ENCODE results near the gene SETBP1.

Gene SETBP1

DNA sequence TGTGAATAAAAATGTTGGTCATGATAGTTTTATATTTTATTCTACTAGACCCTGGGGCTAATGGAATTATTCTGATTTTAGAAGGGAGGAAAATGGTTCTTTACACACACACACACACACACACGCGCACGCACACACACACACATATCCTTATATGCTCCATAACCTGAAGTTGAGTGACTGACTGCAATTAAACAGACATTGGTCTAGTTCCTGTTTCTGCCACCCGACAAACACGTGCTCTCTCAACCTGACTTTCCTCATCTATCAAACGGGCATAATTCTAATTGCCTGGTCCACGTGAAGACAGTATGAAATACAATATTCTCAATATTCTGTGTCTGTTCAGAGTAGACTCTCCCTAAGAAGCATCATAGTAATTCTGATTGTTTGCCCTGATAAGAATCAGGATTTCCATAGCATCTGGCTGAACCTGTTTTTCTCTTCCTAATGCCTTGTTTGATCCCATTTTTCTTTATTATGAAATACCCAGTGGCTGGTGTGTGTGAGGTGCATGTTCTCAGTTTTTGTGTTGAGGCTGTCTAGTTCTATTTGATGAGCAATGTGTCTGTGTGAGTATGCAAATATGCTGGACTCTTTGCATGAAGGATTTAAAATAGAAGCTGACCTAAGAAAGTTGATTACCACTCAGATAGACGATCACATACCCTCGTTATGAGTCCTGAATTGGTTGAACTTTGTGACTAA lies 51.0 kb downstream of the SETBP1 start:
- DNase-seq (ENCODE audit: low read depth, low spot score): no peak

DNA sequence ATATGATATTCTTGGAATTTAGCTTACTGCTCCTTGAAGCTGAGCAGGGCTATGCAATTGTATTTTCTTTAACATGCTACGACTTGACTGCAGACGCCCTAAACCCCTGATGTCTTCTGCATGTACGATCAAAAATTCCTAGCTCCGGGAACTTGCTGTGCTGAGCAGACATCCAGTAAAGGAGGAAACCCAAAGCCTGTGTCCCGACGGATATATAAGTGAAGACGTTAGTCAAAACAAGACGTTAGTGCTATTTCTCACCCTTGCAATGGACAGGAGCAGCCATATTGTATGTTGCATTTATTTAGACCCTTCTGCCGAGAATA lies 51.5 kb downstream of the SETBP1 start:
- no peak for DNase-seq (ENCODE audit: low read depth, low spot score)

DNA sequence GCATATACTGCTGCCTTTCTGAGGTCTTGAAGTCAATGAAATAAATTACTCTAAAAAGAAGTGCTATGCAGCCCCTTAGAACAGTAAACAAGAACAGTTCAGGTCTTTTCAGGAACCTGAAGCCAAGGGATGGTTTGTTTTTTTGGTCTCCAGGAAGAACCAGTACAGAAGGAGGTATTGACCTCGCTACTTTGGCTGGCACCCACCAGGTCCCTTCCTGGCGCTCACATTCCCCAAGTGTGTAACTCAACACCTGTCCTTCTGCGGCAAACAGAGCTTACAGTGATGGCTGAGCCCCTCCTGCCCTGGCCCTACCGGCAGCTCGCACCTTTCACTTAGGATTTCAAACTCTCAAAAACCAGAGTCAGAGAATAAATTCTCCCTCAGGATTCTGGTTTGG lies 51.9 kb downstream of the SETBP1 start:
- DNase-seq (ENCODE audit: low read depth, low spot score): no peak

GRCh38 chr18:44733069-44733753 lies 52.5 kb downstream of the SETBP1 start:
- no peak for DNase-seq (ENCODE audit: low read depth, low spot score)

GRCh38 chr18:44733754-44734465 lies 53.2 kb downstream of the SETBP1 start:
- no peak for DNase-seq (ENCODE audit: low read depth, low spot score)

GRCh38 chr18:44735096-44735495 lies 54.4 kb downstream of the SETBP1 start:
- no peak for DNase-seq (ENCODE audit: low read depth, low spot score)

- no peak for DNase-seq (ENCODE audit: low read depth, low spot score)
Observed at GRCh38 chr18:44736664-44737380, 56.1 kb downstream of the SETBP1 start.

DNA sequence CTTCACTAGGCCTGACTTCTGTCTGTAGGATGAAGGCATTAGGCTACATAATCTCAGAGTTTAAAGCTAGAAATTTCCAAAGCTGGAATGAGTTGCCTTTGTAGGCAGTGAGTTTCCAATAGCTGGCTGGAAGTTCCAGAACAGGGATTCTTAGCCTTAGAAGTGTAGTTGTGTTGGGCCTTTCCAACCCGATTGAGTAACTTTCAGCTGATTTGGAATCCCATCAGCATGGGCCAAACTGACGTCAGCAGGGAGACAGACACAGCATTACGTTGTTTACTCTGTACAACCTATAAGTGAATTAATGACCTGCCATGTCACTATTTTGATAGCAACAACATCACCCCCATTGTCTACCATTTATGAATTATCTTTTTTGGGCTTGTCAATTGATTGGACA lies 56.9 kb downstream of the SETBP1 start:
- no peak for DNase-seq (ENCODE audit: low read depth, low spot score)

DNA sequence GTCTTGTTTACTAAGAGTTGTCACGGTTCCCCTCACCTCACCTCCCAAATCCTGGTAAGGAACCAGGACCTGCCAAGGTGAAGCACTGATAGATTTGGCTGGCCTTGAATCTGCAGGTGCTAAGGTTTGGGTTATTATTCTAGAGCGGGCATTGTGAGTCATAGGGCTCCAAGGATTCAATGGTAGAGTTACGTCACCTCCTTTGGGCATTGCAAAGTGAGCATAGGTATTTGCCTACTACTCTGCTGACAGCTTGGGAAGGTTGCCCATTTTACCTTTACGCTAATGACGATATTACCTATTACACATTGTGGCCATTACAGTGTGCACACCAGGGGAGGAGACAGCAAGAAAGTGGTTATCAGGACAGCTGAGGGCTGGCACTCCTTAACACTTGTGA lies 59.3 kb downstream of the SETBP1 start:
- DNase-seq (ENCODE audit: low read depth, low spot score): no peak

DNA sequence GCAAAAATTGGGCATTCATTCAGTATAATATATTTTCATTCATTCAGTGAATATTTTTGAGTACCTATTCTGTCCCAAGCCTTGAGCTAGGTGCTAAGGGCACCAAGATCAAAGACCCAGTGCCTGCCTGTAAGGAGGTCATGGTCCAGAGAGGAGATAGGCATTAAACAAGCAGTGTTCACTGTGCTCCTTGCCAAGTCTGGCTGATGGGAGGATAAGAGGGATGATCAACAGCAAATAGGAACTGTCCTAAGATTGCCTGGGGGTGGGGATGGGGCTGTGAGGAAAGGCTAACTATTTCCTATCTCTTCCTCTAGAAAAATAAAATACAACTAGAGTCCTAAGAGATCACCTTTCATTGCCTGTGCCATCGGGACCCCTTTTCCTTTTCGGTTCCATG lies 60.4 kb downstream of the SETBP1 start:
- DNase-seq (ENCODE audit: low read depth, low spot score): no peak

- no peak for DNase-seq (ENCODE audit: low read depth, low spot score)
Observed at GRCh38 chr18:44741511-44741910, 60.8 kb downstream of the SETBP1 start.

GRCh38 chr18:44742126-44742525 lies 61.4 kb downstream of the SETBP1 start:
- no peak for DNase-seq (ENCODE audit: low read depth, low spot score)

DNA sequence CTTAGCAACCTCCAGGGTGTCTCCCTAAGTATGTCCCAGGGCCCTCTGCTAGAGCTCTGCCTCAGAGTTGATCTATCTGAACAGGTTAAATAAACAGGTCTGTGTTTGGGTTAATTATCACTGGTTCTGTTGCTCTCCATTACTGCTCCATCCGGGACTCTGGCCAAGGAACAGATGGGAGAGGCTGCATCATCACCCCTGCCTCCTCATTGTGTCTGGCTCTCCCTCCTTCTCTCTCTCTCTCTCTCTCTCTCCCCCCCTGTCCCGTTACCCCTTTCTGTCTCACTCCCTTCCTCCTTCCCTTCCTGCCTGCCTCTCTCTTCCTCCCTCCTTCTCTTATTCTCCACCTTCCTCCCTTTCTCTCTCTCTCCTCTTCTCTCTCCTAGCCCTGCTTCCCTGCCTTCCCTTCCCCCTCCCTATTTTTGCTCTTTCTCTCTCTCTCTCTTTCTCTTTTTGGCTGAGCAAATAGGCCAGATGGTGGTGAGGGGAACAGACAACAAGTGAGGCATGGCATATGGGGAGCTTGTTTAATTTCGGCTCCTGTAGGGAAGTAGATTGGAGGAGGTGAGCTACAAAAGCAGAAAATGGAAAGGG lies 62.1 kb downstream of the SETBP1 start:
- DNase-seq (ENCODE audit: low read depth, low spot score): no peak

- DNase-seq (ENCODE audit: low read depth, low spot score): no peak
Observed at GRCh38 chr18:44743631-44744030, 62.9 kb downstream of the SETBP1 start.

DNA sequence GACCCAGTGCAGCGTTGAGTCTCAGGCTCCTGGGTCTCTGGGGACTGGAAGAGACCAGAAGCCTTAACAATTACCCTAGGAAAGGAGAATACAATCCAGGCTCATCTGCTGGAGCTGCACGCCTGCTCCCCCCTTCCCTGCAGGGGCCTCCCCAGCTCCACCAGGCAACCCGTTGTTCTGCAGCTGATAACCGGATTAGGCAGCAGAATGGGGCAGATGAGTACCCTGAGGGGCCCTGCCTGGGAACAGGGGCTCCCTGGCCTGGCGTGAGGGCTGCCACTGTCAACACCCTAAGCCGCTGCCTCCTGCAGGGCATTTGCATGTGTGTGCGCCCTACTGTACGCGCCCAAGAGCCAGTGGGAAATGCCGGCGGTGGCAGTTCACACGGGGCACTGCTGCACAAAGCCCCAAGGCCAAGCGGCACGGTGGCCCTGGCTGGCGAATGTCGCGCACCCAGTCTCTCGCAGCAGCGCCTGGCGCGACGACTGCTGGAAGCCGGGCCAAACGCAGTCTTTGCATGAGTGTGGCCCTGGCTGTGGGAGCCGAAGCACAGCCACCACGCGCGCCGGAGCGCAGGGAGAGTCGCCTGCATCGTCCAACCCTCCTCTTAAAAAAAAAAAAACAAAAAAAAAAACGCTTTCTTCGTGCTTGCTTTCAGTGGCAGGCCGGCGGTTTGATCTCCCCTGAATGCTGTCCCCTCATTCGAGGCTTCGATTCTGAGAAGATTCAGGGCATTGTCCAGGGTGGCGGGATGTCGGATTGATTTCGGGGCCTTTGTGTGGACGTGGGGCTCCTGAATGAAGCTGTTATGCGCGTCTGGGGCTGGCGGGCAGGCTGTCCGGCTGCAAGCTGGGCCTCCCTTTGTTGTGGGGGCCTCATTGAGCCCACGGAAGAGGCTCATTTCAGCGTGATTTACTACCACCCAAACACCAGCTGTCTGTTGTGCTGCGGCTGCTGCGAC lies 63.8 kb downstream of the SETBP1 start:
- DNase-seq (ENCODE audit: low read depth, low spot score): peak; percentile 69

GRCh38 chr18:44747157-44747556 lies 66.5 kb downstream of the SETBP1 start:
- DNase-seq (ENCODE audit: low read depth, low spot score): no peak

DNA sequence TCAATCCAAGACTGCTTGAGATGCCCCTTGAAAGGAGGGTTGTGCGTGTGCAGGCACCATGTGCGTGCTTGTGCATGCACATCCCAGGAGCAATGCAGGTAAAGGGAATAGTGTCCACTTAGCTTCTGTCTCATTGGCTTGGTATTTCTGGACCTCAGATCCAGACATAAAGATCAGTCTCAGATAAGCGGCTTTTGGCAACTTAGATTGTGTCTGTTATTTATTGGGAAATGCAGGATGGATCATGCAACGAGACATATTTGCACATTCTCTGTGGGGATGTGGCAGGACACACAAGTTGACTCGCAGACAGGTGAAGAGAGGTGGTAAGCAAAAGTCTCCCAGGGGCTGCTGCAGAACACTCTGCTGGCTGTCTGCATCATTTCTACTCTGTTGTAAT lies 67.9 kb downstream of the SETBP1 start:
- DNase-seq (ENCODE audit: low read depth, low spot score): no peak

- no peak for DNase-seq (ENCODE audit: low read depth, low spot score)
Observed at GRCh38 chr18:44750774-44751173, 70.1 kb downstream of the SETBP1 start.

DNA sequence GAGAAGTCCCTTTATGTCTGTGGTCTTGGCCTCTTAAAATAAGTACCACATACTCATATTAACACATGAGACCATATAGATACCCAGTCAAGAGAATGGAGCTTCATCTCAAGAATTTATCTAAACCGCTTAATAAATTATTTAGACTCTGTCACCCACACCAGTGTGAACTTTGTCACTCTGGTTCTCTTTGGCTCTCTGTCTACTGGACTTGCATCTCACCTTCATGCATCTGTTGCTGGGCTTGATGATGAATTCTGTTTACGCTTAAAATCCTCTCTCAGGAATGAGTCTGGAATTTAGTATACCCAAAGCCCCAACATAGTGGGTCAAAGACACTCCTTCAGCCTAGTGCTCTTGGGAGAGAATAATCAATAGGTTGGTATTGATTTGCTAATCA lies 73.9 kb downstream of the SETBP1 start:
- DNase-seq (ENCODE audit: low read depth, low spot score): no peak

GRCh38 chr18:44758861-44759631 lies 78.4 kb downstream of the SETBP1 start:
- DNase-seq (ENCODE audit: low read depth, low spot score): no peak

Measured in ELF-1 (cell line).